ENCODE results near the gene APBB2.
"Not testable (repeated sequence)": the region's sequence is repeated elsewhere in the genome, so short reads cannot be mapped to it uniquely, and the experiment has no call there.

The APBB2 gene

DNA sequence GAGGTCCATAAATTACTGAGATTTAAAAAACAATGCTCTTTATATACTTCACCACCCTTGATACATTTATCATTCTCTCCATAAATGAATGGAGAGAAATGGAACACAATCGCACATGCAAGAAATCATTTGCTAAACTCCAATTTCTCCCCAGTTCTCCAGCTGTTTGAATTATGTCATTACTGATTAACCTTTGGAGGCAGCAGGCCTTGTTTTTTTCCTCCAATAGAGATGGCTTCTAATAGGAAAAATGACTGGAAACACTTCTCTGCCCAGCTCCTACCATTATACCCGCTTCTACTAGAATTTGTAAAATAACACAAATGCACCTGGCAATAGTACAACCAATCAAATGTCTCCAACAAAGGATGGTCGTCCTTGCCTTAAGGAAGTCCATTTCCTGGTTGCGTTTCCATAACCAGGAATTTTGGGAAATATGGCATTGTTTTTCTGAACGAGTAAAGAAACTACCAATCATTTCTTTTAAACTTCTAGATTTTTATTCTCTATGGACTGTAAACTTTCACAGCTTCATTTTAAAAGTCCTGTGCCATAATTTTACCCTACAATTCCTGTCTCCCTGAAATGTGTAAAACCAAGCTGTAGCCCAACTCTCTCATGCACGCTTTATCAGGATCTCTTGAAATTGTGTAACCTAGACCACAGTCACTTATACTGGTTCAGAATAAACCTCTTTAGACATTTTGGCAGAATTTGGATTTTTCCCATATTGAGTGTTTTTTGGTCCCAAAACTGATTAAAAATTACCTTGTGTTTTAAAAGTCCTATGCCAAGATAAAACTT is 60.1 kb downstream of the APBB2 start:
- Histone ChIP-seq H3K36me3 (no peaks in the 10 kb centered on the region), H3K4me3 (ENCODE audit: low read depth, low read length) (no peak overlapping the region), H3K27ac (no peak overlapping the region), H3K9me3 (ENCODE audit: severe bottlenecking) (no peaks in the 10 kb centered on the region), H3K27me3 (ENCODE audit: insufficient read depth, low read depth, severe bottlenecking) (no peaks in the 10 kb centered on the region)
- TF ChIP-seq, protein P1, sequence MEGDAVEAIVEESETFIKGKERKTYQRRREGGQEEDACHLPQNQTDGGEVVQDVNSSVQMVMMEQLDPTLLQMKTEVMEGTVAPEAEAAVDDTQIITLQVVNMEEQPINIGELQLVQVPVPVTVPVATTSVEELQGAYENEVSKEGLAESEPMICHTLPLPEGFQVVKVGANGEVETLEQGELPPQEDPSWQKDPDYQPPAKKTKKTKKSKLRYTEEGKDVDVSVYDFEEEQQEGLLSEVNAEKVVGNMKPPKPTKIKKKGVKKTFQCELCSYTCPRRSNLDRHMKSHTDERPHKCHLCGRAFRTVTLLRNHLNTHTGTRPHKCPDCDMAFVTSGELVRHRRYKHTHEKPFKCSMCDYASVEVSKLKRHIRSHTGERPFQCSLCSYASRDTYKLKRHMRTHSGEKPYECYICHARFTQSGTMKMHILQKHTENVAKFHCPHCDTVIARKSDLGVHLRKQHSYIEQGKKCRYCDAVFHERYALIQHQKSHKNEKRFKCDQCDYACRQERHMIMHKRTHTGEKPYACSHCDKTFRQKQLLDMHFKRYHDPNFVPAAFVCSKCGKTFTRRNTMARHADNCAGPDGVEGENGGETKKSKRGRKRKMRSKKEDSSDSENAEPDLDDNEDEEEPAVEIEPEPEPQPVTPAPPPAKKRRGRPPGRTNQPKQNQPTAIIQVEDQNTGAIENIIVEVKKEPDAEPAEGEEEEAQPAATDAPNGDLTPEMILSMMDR (IDR thresholded peaks at IDR 0.05; ENCODE audit: low read depth, low read length) = no peak
- no peak for DNase-seq

DNA sequence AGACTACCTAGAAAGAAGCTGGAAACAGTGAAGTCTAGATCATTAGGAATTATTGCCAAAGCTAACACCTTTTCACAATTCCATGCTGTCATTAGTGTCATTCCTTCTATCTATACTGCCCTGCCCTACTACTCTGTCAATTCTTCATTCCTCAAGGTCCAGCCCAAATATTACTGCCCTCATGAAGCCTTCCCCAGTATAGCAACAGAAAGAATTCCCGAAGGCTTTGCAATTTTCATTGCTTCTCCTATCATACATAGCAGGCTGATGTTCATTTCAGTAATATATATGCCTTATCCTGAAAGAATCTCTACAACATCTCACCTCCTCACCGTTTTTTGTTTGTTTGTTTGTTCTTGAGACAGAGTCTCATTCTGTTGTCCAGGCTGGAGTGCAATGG is 63.9 kb downstream of the APBB2 start:
- H3K9me3 ChIP-seq (ENCODE audit: severe bottlenecking) = no peaks in the 10 kb centered on the region
- no peak for DNase-seq
- TF ChIP-seq, protein P1 (IDR thresholded peaks at IDR 0.05; ENCODE audit: low read depth, low read length) = no peak
- no peak overlapping the region for H3K4me3 ChIP-seq (ENCODE audit: low read depth, low read length)
- no peak overlapping the region for H3K27ac ChIP-seq
- no peaks in the 10 kb centered on the region for H3K36me3 ChIP-seq
- no peaks in the 10 kb centered on the region for H3K27me3 ChIP-seq (ENCODE audit: insufficient read depth, low read depth, severe bottlenecking)

DNA sequence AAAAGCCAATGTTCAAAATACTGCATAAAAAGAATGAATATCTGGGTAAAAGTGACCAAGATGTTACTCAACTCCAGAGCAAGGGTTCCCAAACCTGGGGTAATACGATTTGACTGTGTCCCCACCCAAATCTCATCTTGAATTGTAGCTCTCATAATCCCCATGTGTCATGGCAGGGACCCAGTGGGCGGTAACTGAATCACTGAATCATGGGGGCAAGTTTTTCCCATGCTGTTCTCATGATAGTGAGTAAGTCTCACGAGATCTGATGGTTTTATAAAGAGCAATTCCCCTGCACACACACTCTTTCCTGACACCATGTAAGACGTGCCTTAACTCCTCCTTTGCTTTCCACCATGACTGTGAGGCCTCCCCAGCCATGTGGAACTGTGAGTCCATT is 64.8 kb downstream of the APBB2 start:
- H3K27ac ChIP-seq; H3K36me3 ChIP-seq; H3K4me3 ChIP-seq (ENCODE audit: low read depth, low read length); DNase-seq; H3K9me3 ChIP-seq (ENCODE audit: severe bottlenecking); H3K27me3 ChIP-seq (ENCODE audit: insufficient read depth, low read depth, severe bottlenecking): not testable (repeated sequence)

DNA sequence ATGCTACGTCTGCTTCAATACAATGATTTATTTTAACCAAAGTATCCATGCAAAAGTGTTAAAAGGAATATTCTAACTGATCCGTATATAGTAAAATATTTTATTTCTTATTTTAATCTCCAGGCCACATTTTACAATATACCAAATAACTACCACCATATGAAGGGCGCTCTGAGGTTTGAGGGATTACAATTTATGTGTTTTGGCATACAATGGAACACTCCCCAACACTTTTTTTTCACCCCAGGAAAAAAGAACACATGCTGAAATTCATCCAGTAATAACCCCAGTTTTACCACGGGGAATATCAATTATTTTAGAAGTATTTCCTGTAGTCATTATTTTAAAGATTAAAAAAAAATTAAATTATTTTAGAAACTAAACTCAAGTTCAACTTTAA is 65.4 kb downstream of the APBB2 start:
- H3K27me3 ChIP-seq (ENCODE audit: insufficient read depth, low read depth, severe bottlenecking) = no peaks in the 10 kb centered on the region
- no peak for DNase-seq
- H3K36me3 ChIP-seq = no peaks in the 10 kb centered on the region
- TF ChIP-seq, protein P1 (IDR thresholded peaks at IDR 0.05; ENCODE audit: low read depth, low read length) = no peak
- no peak overlapping the region for H3K4me3 ChIP-seq (ENCODE audit: low read depth, low read length)
- H3K27ac ChIP-seq = no peak overlapping the region
- no peaks in the 10 kb centered on the region for H3K9me3 ChIP-seq (ENCODE audit: severe bottlenecking)

DNA sequence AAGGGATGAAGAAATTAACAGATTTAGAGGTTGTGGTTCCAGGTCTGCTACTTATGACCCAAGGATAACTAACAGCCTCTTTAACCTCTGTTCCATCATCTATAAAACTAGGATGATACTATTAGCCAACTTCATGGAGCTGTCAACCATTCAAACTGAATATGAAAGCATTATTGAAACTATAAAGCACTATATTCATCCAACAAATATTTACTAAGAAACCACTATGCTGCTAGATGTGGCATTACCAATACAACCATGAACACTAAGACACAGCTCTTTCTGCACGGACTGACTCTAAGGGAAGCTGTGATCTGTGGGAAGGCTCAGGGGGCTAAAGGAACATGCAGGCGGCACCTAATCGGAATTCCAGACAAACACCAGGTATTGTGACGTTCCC is 66.0 kb downstream of the APBB2 start:
- Histone ChIP-seq H3K27me3 (ENCODE audit: insufficient read depth, low read depth, severe bottlenecking) (no peaks in the 10 kb centered on the region), H3K36me3 (no peaks in the 10 kb centered on the region), H3K27ac (no peak overlapping the region), H3K9me3 (ENCODE audit: severe bottlenecking) (no peaks in the 10 kb centered on the region), H3K4me3 (ENCODE audit: low read depth, low read length) (no peak overlapping the region)
- TF ChIP-seq, protein P1 (IDR thresholded peaks at IDR 0.05; ENCODE audit: low read depth, low read length) = no peak
- no peak for DNase-seq

DNA sequence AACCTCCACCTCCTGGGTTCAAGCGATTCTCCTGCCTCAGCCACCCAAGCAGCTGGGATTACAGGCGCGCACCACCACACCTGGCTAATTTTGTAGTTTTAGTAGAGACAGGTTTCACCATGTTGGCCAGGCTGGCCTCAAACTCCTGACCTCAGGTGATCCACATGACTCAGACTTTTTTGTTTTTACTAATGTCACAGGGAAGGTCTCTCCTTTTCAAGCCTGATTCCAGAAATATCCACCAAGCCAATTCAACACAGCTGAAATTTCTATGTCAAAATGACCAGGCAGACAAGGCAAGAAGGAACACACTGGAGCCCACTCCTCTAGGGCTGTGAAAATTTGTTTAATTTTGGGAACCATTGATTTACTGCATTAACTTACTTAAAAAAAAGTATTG is 66.8 kb downstream of the APBB2 start:
- H3K27me3 ChIP-seq (ENCODE audit: insufficient read depth, low read depth, severe bottlenecking); H3K27ac ChIP-seq; DNase-seq; H3K4me3 ChIP-seq (ENCODE audit: low read depth, low read length); H3K9me3 ChIP-seq (ENCODE audit: severe bottlenecking); H3K36me3 ChIP-seq: not testable (repeated sequence)

Data from WERI-Rb-1 (cell line).